GM18511 (cell line): ENCODE measurements around the gene SLC26A2.

ENCODE experiments used
- ATAC-seq: cut with Tn5 transposase; IDR thresholded peaks from one replicate; pipeline ENCODE4 v1.9.1; 2021; ENCODE audit warnings: mild to moderate bottlenecking, moderate library complexity; ENCODE audit not compliant: unreplicated experiment

Gene SLC26A2

GRCh38 chr5:150035139-150035895 is 74.8 kb downstream of the SLC26A2 start:
- ATAC-seq = peak; percentile 99

DNA sequence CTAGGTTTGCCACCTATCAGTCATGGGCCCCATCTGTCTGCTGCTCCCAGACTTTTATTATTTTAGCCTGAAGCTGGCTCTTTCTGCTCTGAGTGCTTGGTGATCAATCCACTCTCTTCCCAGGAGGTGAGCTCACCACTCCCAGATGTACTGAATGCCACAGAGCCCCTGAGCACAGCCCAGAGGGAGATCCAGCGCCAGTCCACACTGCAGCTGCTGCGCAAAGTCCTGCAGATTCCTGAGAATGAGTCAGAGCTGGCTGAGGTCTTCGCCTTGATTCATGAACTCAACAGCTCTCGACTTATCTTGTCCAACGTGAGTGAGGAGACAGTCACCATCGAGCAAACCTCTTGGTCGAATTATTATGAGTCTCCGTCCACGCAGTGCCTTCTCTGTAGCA is 76.0 kb downstream of the SLC26A2 start:
- no peak for ATAC-seq
